GM23338 (cell line): Measurements from ENCODE around the gene OMG. TPM values are rescaled to one million over a fixed set of nuclear protein-coding genes. Genes with fewer than 3 reads are reported as not detected.

Experiments used
- ATAC-seq: fragments of 200-7000 bp; cut with Tn5 transposase; 3 replicates; pipeline ENCODE4 v1.9.1; 2020
- DNase-seq: peaks from one replicate; pipeline ENCODE4 v3.0.0-alpha.2; 2015; ENCODE audit warnings: low spot score
- H2AFZ ChIP-seq: fragments of 200-600 bp; sonication (generic); 2 replicates; pipeline ENCODE4 v1.8.0; 2016; ENCODE audit warnings: antibody characterized with exemption, mild to moderate bottlenecking, moderate library complexity
- H3F3A ChIP-seq: fragments of 200-600 bp; sonication (generic); replicated peaks from 2 replicates; pipeline ENCODE4 v1.8.0; 2017; ENCODE audit warnings: antibody characterized with exemption, mixed run types, low read depth
- H3K27ac ChIP-seq: fragments of 200-600 bp; sonication (generic); 2 replicates; pipeline ENCODE4 v1.6.1; 2016; ENCODE audit warnings: low read depth
- H3K27me3 ChIP-seq: fragments of 200-600 bp; sonication (generic); 2 replicates; pipeline ENCODE4 v1.8.0; 2016; ENCODE audit warnings: mild to moderate bottlenecking, mixed run types, moderate library complexity; ENCODE audit not compliant: insufficient read depth
- H3K36me3 ChIP-seq: fragments of 200-600 bp; sonication (generic); 2 replicates; pipeline ENCODE4 v1.8.0; 2016; ENCODE audit warnings: mild to moderate bottlenecking; ENCODE audit not compliant: insufficient read depth
- H3K4me1 ChIP-seq: fragments of 200-600 bp; sonication (generic); 2 replicates; pipeline ENCODE4 v1.8.0; 2016; ENCODE audit warnings: mild to moderate bottlenecking, moderate library complexity; ENCODE audit not compliant: insufficient read depth
- H3K4me2 ChIP-seq: fragments of 200-600 bp; sonication (generic); 2 replicates; pipeline ENCODE4 v1.7.1; 2017; ENCODE audit warnings: mixed run types
- H3K4me3 ChIP-seq: fragments of 200-600 bp; sonication (generic); 2 replicates; pipeline ENCODE4 v1.6.1; 2016; ENCODE audit warnings: mixed run types
- H3K79me2 ChIP-seq: fragments of 200-600 bp; sonication (generic); replicated peaks from 2 replicates; pipeline ENCODE4 v1.8.0; 2017; ENCODE audit warnings: mild to moderate bottlenecking; ENCODE audit not compliant: insufficient read depth
- H3K9me2 ChIP-seq: fragments of 200-600 bp; sonication (generic); 2 replicates; pipeline ENCODE4 v1.8.0; 2017; ENCODE audit not compliant: insufficient read depth
- H4K20me1 ChIP-seq: fragments of 200-600 bp; sonication (generic); replicated peaks from 2 replicates; pipeline ENCODE4 v1.8.0; 2017; ENCODE audit warnings: mild to moderate bottlenecking; ENCODE audit not compliant: insufficient read depth
- H3K27ac Mint-ChIP-seq: 2 replicates; pipeline ENCODE4 v1.8.0; 2020; ENCODE audit warnings: inconsistent platforms, mild to moderate bottlenecking, moderate library complexity, mixed read lengths
- H3K27me3 Mint-ChIP-seq: 3 replicates; pipeline ENCODE4 v1.8.0; 2022; ENCODE audit warnings: low read depth, mild to moderate bottlenecking, moderate library complexity, mixed read lengths, inconsistent platforms; ENCODE audit not compliant: insufficient read depth, poor library complexity
- H3K36me3 Mint-ChIP-seq: 3 replicates; pipeline ENCODE4 v1.8.0; 2021; ENCODE audit warnings: low read depth, mild to moderate bottlenecking, inconsistent platforms, moderate library complexity, mixed read lengths
- H3K4me1 Mint-ChIP-seq: 3 replicates; pipeline ENCODE4 v1.8.0; 2020; ENCODE audit warnings: mild to moderate bottlenecking, inconsistent platforms, mixed read lengths
- H3K4me3 Mint-ChIP-seq: 3 replicates; pipeline ENCODE4 v1.8.0; 2021; ENCODE audit warnings: moderate library complexity, mild to moderate bottlenecking, inconsistent platforms, mixed read lengths
- H3K9me3 Mint-ChIP-seq: 3 replicates; pipeline ENCODE4 v1.8.0; 2020; ENCODE audit warnings: moderate library complexity, mild to moderate bottlenecking, inconsistent platforms, mixed read lengths
- CREB1 ChIP-seq: fragments of 250-450 bp; sonication (Bioruptor Pico); IDR thresholded peaks from 2 replicates; pipeline ENCODE4 v1.5.0; 2020; ENCODE audit warnings: low read depth, mild to moderate bottlenecking, moderate library complexity
- ETS1 ChIP-seq: IDR thresholded peaks from 2 replicates; pipeline ENCODE4 v1.6.1; 2016; ENCODE audit warnings: antibody characterized with exemption
- EZH2 ChIP-seq: fragments of 200-600 bp; sonication (generic); IDR thresholded peaks from one replicate; pipeline ENCODE4 v1.8.0; 2017; ENCODE audit warnings: antibody characterized with exemption, mild to moderate bottlenecking, low read depth; ENCODE audit not compliant: unreplicated experiment
- NANOG ChIP-seq: IDR thresholded peaks from 2 replicates; pipeline ENCODE4 v1.6.1; 2016; ENCODE audit warnings: antibody characterized with exemption, borderline replicate concordance
- POLR2AphosphoS5 ChIP-seq: IDR thresholded peaks from 2 replicates; pipeline ENCODE4 v1.6.1; 2016; ENCODE audit warnings: antibody characterized with exemption, low read depth
- REST ChIP-seq: IDR thresholded peaks from one replicate; pipeline ENCODE4 v1.6.1; 2018; ENCODE audit warnings: antibody characterized with exemption; ENCODE audit not compliant: unreplicated experiment
- STAT1 ChIP-seq: IDR thresholded peaks from one replicate; pipeline ENCODE4 v1.6.1; 2016; ENCODE audit warnings: antibody characterized with exemption; ENCODE audit not compliant: unreplicated experiment
- ZNF114 ChIP-seq: fragments of 250-450 bp; sonication (Bioruptor Pico); IDR thresholded peaks from 2 replicates; pipeline ENCODE4 v1.5.0; 2020; ENCODE audit warnings: mild to moderate bottlenecking, moderate library complexity
- ZNF331 ChIP-seq: fragments of 250-450 bp; sonication (Bioruptor Pico); IDR thresholded peaks from 2 replicates; pipeline ENCODE4 v1.5.0; 2020; ENCODE audit warnings: low read depth, mild to moderate bottlenecking, moderate library complexity
- ZNF462 ChIP-seq: fragments of 250-450 bp; sonication (Bioruptor Pico); IDR thresholded peaks from 2 replicates; pipeline ENCODE4 v1.5.0; 2020; ENCODE audit warnings: mild to moderate bottlenecking, moderate library complexity
- polyA plus RNA-seq: library from polyadenylated mRNA; unstranded; fragments of >200 nt; fragmentation: Nextera tagmentation; extraction: Ambion mirVana; gene quantifications from 2 replicates; pipeline ENCODE4 v1.2.1, GENCODE V29; 2016
- total RNA-seq: library from RNA; depleted of rRNA; stranded (reverse); fragments of >200 nt; shearing (Covaris generic); gene quantifications from 2 replicates; pipeline ENCODE4 v1.2.3, GENCODE V29; 2014

OMG gene
- total and polyA plus RNA-seq, 2 experiments from 2014 or later: 0.71 TPM; not detected in 1

- TF ChIP-seq ZNF331 (CRISPR knock-in tag): no peak
- no peak for TF ChIP-seq ZNF114 (CRISPR knock-in tag)
- TF ChIP-seq ZNF462 (CRISPR knock-in tag): no peak
- TF ChIP-seq CREB1 (CRISPR knock-in tag): no peak
- no peak for TF ChIP-seq POLR2AphosphoS5
- TF ChIP-seq NANOG: no peak
- no peak for TF ChIP-seq STAT1
Measured at GRCh38 chr17:31281061-31281460, 16.0 kb downstream of the OMG start (continued).

- Histone ChIP-seq H3K27ac (peak overlapping the region; percentile 0; the same call in 1 of the 2 replicates), H3K27me3 (no peaks in the 10 kb centered on the region), H3F3A (no peaks in the 10 kb centered on the region), H3K4me1 (peaks cover 4% of the 10 kb centered on the region; the same call in 1 of the 2 replicates), H4K20me1 (no peaks in the 10 kb centered on the region), H2AFZ (no peak overlapping the region), H3K36me3 (no peaks in the 10 kb centered on the region), H3K9me2 (no peaks in the 10 kb centered on the region), H3K79me2 (no peaks in the 10 kb centered on the region), H3K4me2 (no peak overlapping the region), H3K4me3 (no peak overlapping the region)
- Mint-ChIP-seq H3K27ac (no peak overlapping the region), H3K9me3 (no peaks in the 10 kb centered on the region), H3K36me3 (peaks cover 20% of the 10 kb centered on the region), H3K4me1 (peaks cover 6% of the 10 kb centered on the region), H3K4me3 (no peak overlapping the region), H3K27me3 (no peaks in the 10 kb centered on the region)
- peak; percentile 64 for DNase-seq
- ATAC-seq: peak; percentile 78
- no peak for TF ChIP-seq EZH2
- TF ChIP-seq ETS1: no peak
- TF ChIP-seq REST: no peak
- TF ChIP-seq ZNF114 (CRISPR knock-in tag): no peak
- no peak for TF ChIP-seq STAT1
Measured at GRCh38 chr17:31279401-31279800, 17.6 kb downstream of the OMG start.
